H1 (cell line): ENCODE data around the gene SRI. TPM values are rescaled to one million over a fixed set of nuclear protein-coding genes. Genes with fewer than 3 reads are reported as not detected.
"Not testable (repeated sequence)": the region's sequence is repeated elsewhere in the genome, so short reads cannot be mapped to it uniquely, and the experiment has no call there.

Experiments used
- CTCF ChIA-PET: fragments of 300-600 bp; sonication (Branson Sonifier 250); formaldehyde crosslinking; loops from one replicate; lab custom pipeline; 2021; ENCODE audit not compliant: partially characterized antibody; lab: Charles Lee
- POLR2A ChIA-PET: fragments of 300-600 bp; sonication (Branson Sonifier 250); formaldehyde crosslinking; loops from one replicate; lab custom pipeline; 2021; ENCODE audit warnings: inconsistent platforms; ENCODE audit not compliant: partially characterized antibody; lab: Charles Lee
- DNase-seq, 2 experiments: peaks; one replicate each; pipeline versions ENCODE4 v3.0.0 to v3.0.0-alpha.2; 2010 to 2022; ENCODE audit warnings: low spot score in 2 of 2, low read depth in 1 of 2, mixed read lengths in 1 of 2
- FAIRE-seq: peaks from 2 replicates; lab custom pipeline; 2011; peaks lifted over from hg19 to GRCh38; lab: Jason Lieb, UNC
- H2AFZ ChIP-seq: 2 replicates; pipeline ENCODE4 v1.8.1; 2012; ENCODE audit warnings: low read length, inconsistent platforms
- H2AK5ac ChIP-seq: 2 replicates; pipeline ENCODE4 v1.6.1; 2013; ENCODE audit warnings: low read depth, low read length
- H2BK120ac ChIP-seq: replicated peaks from 2 replicates; pipeline ENCODE3; 2013; ENCODE audit warnings: low read depth, low read length, inconsistent platforms
- H2BK12ac ChIP-seq: 2 replicates; pipeline ENCODE4 v1.6.1; 2013; ENCODE audit warnings: low read depth, low read length
- H2BK15ac ChIP-seq: 2 replicates; pipeline ENCODE4 v1.6.1; 2013; ENCODE audit warnings: low read length
- H2BK20ac ChIP-seq: 2 replicates; pipeline ENCODE4 v1.6.1; 2013; ENCODE audit warnings: low read length
- H2BK5ac ChIP-seq: 2 replicates; pipeline ENCODE4 v1.6.1; 2013; ENCODE audit warnings: low read depth, low read length
- H3K14ac ChIP-seq: 2 replicates; pipeline ENCODE4 v1.6.1; 2013; ENCODE audit warnings: inconsistent platforms; ENCODE audit not compliant: insufficient read length
- H3K18ac ChIP-seq: 2 replicates; pipeline ENCODE4 v1.6.1; 2013; ENCODE audit warnings: low read length; ENCODE audit errors: extremely low read depth
- H3K23ac ChIP-seq: 2 replicates; pipeline ENCODE4 v1.6.1; 2013; ENCODE audit warnings: inconsistent platforms; ENCODE audit not compliant: insufficient read length
- H3K23me2 ChIP-seq: 2 replicates; pipeline ENCODE4 v1.6.1; 2013; ENCODE audit warnings: low read depth, low read length
- H3K27ac ChIP-seq: 2 replicates; pipeline ENCODE4 v1.6.1; 2011; ENCODE audit warnings: low read depth, low read length, inconsistent platforms
- H3K27me3 ChIP-seq, 4 experiments: replicated peaks in 1 of 4; 1 replicate in 1 of 4; 2 replicates in 3 of 4; pipeline versions ENCODE4 v1.6.1 to v1.8.1; 2011 to 2013; ENCODE audit warnings: low read length in 3 of 4, mild to moderate bottlenecking in 3 of 4, inconsistent platforms in 2 of 4, mixed read lengths in 2 of 4, moderate library complexity in 1 of 4; ENCODE audit not compliant: control insufficient read depth in 3 of 4, insufficient read depth in 3 of 4; ENCODE audit errors: extremely low read depth in 1 of 4
- H3K36me3 ChIP-seq, 4 experiments: 2 replicates each; pipeline versions ENCODE4 v1.6.1 to v1.8.1; 2011 to 2013; ENCODE audit warnings: mild to moderate bottlenecking in 4 of 4, low read length in 3 of 4, moderate library complexity in 2 of 4, control low read depth in 1 of 4, inconsistent platforms in 1 of 4; ENCODE audit not compliant: insufficient read depth in 4 of 4, control insufficient read depth in 2 of 4
- H3K4ac ChIP-seq: replicated peaks from 2 replicates; pipeline ENCODE3; 2013; ENCODE audit warnings: low read length, low read depth, mixed read lengths, inconsistent platforms; ENCODE audit not compliant: insufficient read length
- H3K4me1 ChIP-seq, 4 experiments: replicated peaks in 1 of 4; 1 replicate in 1 of 4; 2 replicates in 3 of 4; pipeline versions ENCODE4 v1.6.1 to v1.8.1; 2011 to 2013; ENCODE audit warnings: low read length in 3 of 4, inconsistent platforms in 2 of 4, mixed read lengths in 1 of 4; ENCODE audit not compliant: insufficient read depth in 4 of 4, control insufficient read depth in 3 of 4
- H3K4me2 ChIP-seq, 2 experiments: 2 replicates each; pipeline versions ENCODE4 v1.6.1 to v1.8.1; 2011 to 2013; ENCODE audit warnings: low read depth in 2 of 2, low read length in 2 of 2, control low read depth in 1 of 2, inconsistent platforms in 1 of 2, mild to moderate bottlenecking in 1 of 2; ENCODE audit not compliant: insufficient read depth in 1 of 2
- H3K4me3 ChIP-seq, 4 experiments: fragments of 200-600, 300-600 bp in 1 of 4; sonication (generic), shearing (Covaris generic), sonication (Bioruptor Twin) in 1 of 4; 2 replicates each; pipeline versions ENCODE4 v1.5.1 to v1.8.1; 2011 to 2016; ENCODE audit warnings: low read length in 4 of 4, low read depth in 3 of 4, control low read depth in 2 of 4, inconsistent platforms in 2 of 4, mild to moderate bottlenecking in 2 of 4, mixed read lengths in 1 of 4, moderate library complexity in 1 of 4; ENCODE audit not compliant: insufficient read depth in 2 of 4; ENCODE audit errors: extremely low read depth in 1 of 4
- H3K56ac ChIP-seq: replicated peaks from 2 replicates; pipeline ENCODE3; 2013; ENCODE audit warnings: low read depth, mild to moderate bottlenecking, mixed read lengths, low read length, inconsistent platforms; ENCODE audit not compliant: insufficient read length
- H3K79me1 ChIP-seq: 2 replicates; pipeline ENCODE4 v1.6.1; 2013; ENCODE audit warnings: low read depth, low read length, control low read depth
- H3K79me2 ChIP-seq, 2 experiments: 2 replicates each; pipeline versions ENCODE4 v1.6.1 to v1.8.1; 2012 to 2013; ENCODE audit warnings: low read length in 2 of 2, mild to moderate bottlenecking in 2 of 2, inconsistent platforms in 1 of 2; ENCODE audit not compliant: insufficient read depth in 2 of 2, control insufficient read depth in 1 of 2
- H3K9ac ChIP-seq, 4 experiments: replicated peaks in 1 of 4; 1 replicate in 1 of 4; 2 replicates in 3 of 4; pipeline versions ENCODE4 v1.6.1 to v1.8.1; 2011 to 2013; ENCODE audit warnings: low read depth in 3 of 4, low read length in 3 of 4, control low read depth in 2 of 4, mild to moderate bottlenecking in 2 of 4, moderate library complexity in 2 of 4, inconsistent platforms in 1 of 4; ENCODE audit errors: extremely low read depth in 1 of 4
- H3K9me3 ChIP-seq, 2 experiments: 2 replicates each; pipeline versions ENCODE4 v1.6.1 to v1.8.1; 2012 to 2013; ENCODE audit warnings: mild to moderate bottlenecking in 2 of 2, moderate library complexity in 2 of 2, control low read depth in 1 of 2, inconsistent platforms in 1 of 2, low read depth in 1 of 2, low read length in 1 of 2, mixed read lengths in 1 of 2; ENCODE audit not compliant: insufficient read depth in 2 of 2
- H4K20me1 ChIP-seq, 2 experiments: replicated peaks in 1 of 2; 2 replicates each; pipeline versions ENCODE3 to v1.8.1; 2011 to 2013; ENCODE audit warnings: inconsistent platforms in 2 of 2, low read length in 2 of 2, mild to moderate bottlenecking in 1 of 2; ENCODE audit not compliant: insufficient read depth in 2 of 2, control insufficient read depth in 1 of 2
- H4K5ac ChIP-seq: 2 replicates; pipeline ENCODE4 v1.6.1; 2013; ENCODE audit warnings: low read length, low read depth, mixed read lengths, inconsistent platforms; ENCODE audit not compliant: insufficient read length
- H4K8ac ChIP-seq: 2 replicates; pipeline ENCODE4 v1.8.0; 2013; ENCODE audit warnings: mild to moderate bottlenecking, moderate library complexity, low read length, inconsistent platforms; ENCODE audit not compliant: insufficient read depth; ENCODE audit errors: extremely low read depth
- H4K91ac ChIP-seq: replicated peaks from 2 replicates; pipeline ENCODE3; 2013; ENCODE audit warnings: low read length, mixed read lengths, inconsistent platforms; ENCODE audit not compliant: insufficient read length
- WGBS, 2 experiments: shearing (Covaris generic) in 1 of 2; methylation state at CpG; one replicate each; pipeline versions ENCODE4 v1.1.6 to v1.1.7; 2013 to 2015; ENCODE audit warnings: low lambda C conversion rate in 2 of 2, mixed read lengths in 2 of 2, inconsistent platforms in 1 of 2, low coverage in 1 of 2, missing lambda C conversion rate in 1 of 2; ENCODE audit not compliant: insufficient replicate concordance in 2 of 2, insufficient coverage in 1 of 2, insufficient read length in 1 of 2; ENCODE audit errors: extremely low coverage in 1 of 2, missing lambda C conversion rate in 1 of 2; 5-methylcytosine and 5-hydroxymethylcytosine counted together
- polyA plus RNA-seq, 7 experiments: library from polyadenylated mRNA; depleted of rRNA in 3 of 7; stranded (reverse) in 5 of 7; unstranded in 2 of 7; fragments of >200 nt in 5 of 7; fragments of 200-250 nt in 2 of 7; gene quantifications; 1 replicate in 5 of 7; 2 replicates in 1 of 7; 4 replicates in 1 of 7; pipeline versions ENCODE4 v1.2.1 to v1.2.3, GENCODE V29; 2011 to 2013; ENCODE audit warnings: missing spikeins in 2 of 7, mixed read lengths in 2 of 7
- total RNA-seq: library from RNA; stranded (reverse); fragmentation: NEBNext Ultra II Directional; extraction: Animal tissue kit (Norgen Biotek cat#: 25700); gene quantifications from 2 replicates; pipeline ENCODE4 v1.2.1, GENCODE V29; 2021

Gene SRI
- total and polyA plus RNA-seq, 2 of the 8 experiments (the other 6 are each of a cell fraction or from before 2014, with no cell fraction given) = 118 to 170 TPM

GRCh38 chr7:88264987-88265386, 45.1 kb upstream of the SRI start:
- H3K27me3 ChIP-seq, H3K18ac ChIP-seq, H2BK12ac ChIP-seq, H2AK5ac ChIP-seq, H4K5ac ChIP-seq, H3K9me3 ChIP-seq, H3K4me2 ChIP-seq, H3K79me2 ChIP-seq, POLR2A ChIA-PET, H3K23me2 ChIP-seq, H3K4ac ChIP-seq, H2BK120ac ChIP-seq, H3K9ac ChIP-seq, DNase-seq, H2AFZ ChIP-seq, H2BK5ac ChIP-seq, H3K36me3 ChIP-seq, H3K56ac ChIP-seq, H3K23ac ChIP-seq, H3K27ac ChIP-seq, H4K20me1 ChIP-seq, H2BK15ac ChIP-seq, H3K79me1 ChIP-seq, H3K4me3 ChIP-seq, H4K91ac ChIP-seq, FAIRE-seq, H2BK20ac ChIP-seq, H3K4me1 ChIP-seq, H4K8ac ChIP-seq, H3K14ac ChIP-seq: not testable (repeated sequence)
- CTCF ChIA-PET = interaction anchor here (0.6 to 0.7 kb wide), 2 partner anchors 8 to 1687 kb away, joined by 3 read pairs; no protein-coding TSS in a partner anchor
- WGBS, 2 experiments = 90% methylated on average over 3 of the region's 3 CpGs; no CpG with 5 or more reads in 1 of the 2 experiments
